ENCODE data around the gene LDLRAP1.

DNA sequence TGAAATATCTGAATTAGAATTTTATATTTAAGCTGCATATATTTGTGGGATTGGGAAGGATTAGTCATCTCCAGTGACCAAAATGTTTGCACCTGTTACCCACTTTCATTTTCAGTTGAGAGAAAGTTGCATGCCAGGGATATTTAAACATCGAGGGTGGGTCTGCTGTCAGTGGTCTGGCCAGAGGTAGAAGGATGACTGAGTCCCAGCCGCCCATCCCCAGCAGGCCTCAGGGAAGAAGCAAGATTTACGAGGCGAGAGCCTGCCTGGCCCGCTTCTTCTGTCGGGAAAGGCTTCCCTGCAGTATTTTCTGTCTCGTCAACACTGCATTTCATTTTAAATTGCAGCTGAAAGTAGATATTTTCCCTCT is 71.8 kb downstream of the LDLRAP1 start:
- no peak for TF ChIP-seq POLR2A (IDR thresholded peaks at IDR 0.05)
- TF ChIP-seq, protein P1, sequence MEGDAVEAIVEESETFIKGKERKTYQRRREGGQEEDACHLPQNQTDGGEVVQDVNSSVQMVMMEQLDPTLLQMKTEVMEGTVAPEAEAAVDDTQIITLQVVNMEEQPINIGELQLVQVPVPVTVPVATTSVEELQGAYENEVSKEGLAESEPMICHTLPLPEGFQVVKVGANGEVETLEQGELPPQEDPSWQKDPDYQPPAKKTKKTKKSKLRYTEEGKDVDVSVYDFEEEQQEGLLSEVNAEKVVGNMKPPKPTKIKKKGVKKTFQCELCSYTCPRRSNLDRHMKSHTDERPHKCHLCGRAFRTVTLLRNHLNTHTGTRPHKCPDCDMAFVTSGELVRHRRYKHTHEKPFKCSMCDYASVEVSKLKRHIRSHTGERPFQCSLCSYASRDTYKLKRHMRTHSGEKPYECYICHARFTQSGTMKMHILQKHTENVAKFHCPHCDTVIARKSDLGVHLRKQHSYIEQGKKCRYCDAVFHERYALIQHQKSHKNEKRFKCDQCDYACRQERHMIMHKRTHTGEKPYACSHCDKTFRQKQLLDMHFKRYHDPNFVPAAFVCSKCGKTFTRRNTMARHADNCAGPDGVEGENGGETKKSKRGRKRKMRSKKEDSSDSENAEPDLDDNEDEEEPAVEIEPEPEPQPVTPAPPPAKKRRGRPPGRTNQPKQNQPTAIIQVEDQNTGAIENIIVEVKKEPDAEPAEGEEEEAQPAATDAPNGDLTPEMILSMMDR (IDR thresholded peaks at IDR 0.05): no peak
